ENCODE data around the gene ANO9. TPM values are rescaled to one million over a fixed set of nuclear protein-coding genes. Genes with fewer than 3 reads are reported as not detected.

Gene ANO9
- total and polyA plus RNA-seq, 4 donors, result 0.20 to 0.75 (median 0.40) TPM

DNA sequence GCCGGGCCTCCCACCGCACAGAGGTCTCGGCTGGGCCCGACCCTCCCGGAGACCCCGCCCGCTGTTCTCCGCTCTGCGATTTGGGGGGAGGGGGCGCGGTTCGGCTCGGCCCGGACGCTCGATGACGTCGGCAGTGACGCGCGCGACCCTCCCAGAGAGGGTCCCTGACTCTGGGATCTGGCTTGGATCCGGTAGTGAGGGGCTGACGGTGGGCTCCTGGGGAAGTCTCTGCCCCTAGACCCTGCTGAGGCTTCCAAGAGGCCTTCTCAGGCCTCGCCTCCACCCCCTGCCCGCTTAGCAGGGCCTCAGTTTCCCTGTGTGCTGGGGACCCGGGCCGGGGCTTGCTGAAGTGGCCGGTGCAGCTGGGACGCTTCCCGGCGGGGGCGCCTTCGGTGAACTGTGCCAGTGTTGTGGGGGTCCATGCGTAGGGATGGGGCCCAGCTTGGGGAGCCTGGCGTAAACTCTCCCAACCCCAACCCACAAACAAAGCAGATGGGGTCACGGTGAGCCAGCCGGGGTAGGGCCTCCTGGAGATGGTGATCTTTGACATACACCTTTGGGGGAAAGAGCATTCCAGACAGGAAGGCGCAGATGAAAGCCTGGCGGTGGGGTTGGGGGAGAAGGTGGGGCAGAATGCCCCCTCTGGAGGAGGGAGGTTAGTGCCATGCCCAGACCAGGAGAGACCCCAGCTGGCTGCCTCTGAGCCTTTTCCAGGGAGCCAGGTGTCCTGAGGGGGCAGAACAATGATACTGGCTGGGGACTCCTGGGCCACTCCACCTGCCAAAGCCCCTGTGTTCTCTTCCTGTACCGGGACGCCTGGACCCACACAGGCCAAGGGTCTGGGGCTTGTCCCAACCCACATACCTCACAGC, 71.5 kb downstream of the ANO9 start:
- no peak for DNase-seq (ENCODE audit: low spot score)

DNA sequence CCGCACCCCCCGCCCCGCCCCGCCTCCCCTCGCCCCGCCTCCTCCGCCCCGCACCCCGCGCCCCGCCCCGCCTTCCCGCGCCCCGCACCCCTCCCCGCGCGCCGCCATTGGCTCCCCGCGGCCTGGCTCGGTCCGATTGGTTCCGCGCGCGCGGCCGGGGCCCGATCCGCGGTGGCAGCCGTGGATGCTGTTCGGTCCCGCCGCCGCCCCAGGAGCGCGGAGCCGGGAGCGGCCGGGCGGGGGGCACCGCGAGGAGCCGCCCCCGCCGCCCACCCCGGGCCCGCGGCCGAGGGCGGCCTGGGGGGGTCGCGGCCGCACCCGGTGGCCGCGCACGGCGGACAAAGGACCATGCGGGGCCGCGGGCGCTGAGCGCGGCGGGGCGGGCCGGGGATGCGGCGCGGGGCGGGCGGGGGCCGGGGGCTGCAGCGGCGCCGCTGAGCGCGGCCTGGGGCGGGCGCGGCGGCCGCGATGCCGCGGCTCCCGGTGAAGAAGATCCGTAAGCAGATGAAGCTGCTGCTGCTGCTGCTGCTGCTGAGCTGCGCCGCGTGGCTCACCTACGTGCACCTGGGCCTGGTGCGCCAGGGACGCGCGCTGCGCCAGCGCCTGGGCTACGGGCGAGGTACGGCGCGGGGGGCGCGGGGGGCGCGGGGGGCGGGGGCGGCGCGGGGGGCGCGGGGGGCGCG, 72.3 kb downstream of the ANO9 start, which contains the start of gene B4GALNT4:
Gene B4GALNT4, plus strand, starts transcription at position 164 of the 683 bp plus-strand sequence. Its CDS starts 305 bp downstream, at position 469.
- H3K27me3 ChIP-seq (ENCODE audit: control insufficient read depth in 4 of 4, insufficient read depth in 4 of 4, low read length in 3 of 4), result peaks cover 3 to 20% (median 10%) of the 10 kb centered on the region in 4 donors
- no peak for DNase-seq (ENCODE audit: low spot score)
- H3K9ac ChIP-seq (ENCODE audit: low read depth in 1 of 2, low read length in 2 of 2), result no peak within 1 kb of the TSS

More for the DNA sequence above, 71.5 kb downstream of the ANO9 start:
- WGBS, result 24% methylated on average over 42 of the region's 42 CpGs
- Histone ChIP-seq H3K36me3 (ENCODE audit: control insufficient read depth in 4 of 4, insufficient read depth in 3 of 4, low read depth in 1 of 4, low read length in 3 of 4) (no peaks in the 10 kb centered on the region), H3K4me3 (ENCODE audit: low read depth in 1 of 3, low read length in 3 of 3) (peak overlapping the region in 1 of 3 donors; percentile 44), H3K27ac (ENCODE audit: low read depth in 1 of 2, low read length in 2 of 2) (no peak overlapping the region), H3K9me3 (ENCODE audit: control insufficient read depth in 4 of 4, low read length in 3 of 4) (no peaks in the 10 kb centered on the region), H3K9ac (ENCODE audit: low read depth in 1 of 2, low read length in 2 of 2) (no peak overlapping the region), H3K4me1 (ENCODE audit: control insufficient read depth in 4 of 4, insufficient read depth in 4 of 4, low read length in 3 of 4) (peaks cover 0 to 5% (median 2%) of the 10 kb centered on the region in 4 donors), H3K27me3 (ENCODE audit: control insufficient read depth in 4 of 4, insufficient read depth in 4 of 4, low read length in 3 of 4) (peaks cover 3 to 20% (median 10%) of the 10 kb centered on the region in 4 donors)
- TF ChIP-seq TAF1 (conservative IDR thresholded peaks at IDR 0.05) (no peak), HNF4G (IDR thresholded peaks at IDR 0.05) (no peak), NR2F2 (IDR thresholded peaks at IDR 0.05) (no peak), RXRA (IDR thresholded peaks at IDR 0.05) (no peak), RAD21 (IDR thresholded peaks at IDR 0.05) (no peak), FOXA1 (IDR thresholded peaks at IDR 0.05) (no peak), ATF3 (IDR thresholded peaks at IDR 0.05) (no peak)

More for the DNA sequence above, 72.3 kb downstream of the ANO9 start, which contains the start of gene B4GALNT4:
- Histone ChIP-seq H3K4me1 (ENCODE audit: control insufficient read depth in 4 of 4, insufficient read depth in 4 of 4, low read length in 3 of 4) (peaks cover 0 to 5% (median 2%) of the 10 kb centered on the region in 4 donors), H3K9me3 (ENCODE audit: control insufficient read depth in 4 of 4, low read length in 3 of 4) (no peaks in the 10 kb centered on the region), H3K36me3 (ENCODE audit: control insufficient read depth in 4 of 4, insufficient read depth in 3 of 4, low read depth in 1 of 4, low read length in 3 of 4) (no peaks in the 10 kb centered on the region), H3K27ac (ENCODE audit: low read depth in 1 of 2, low read length in 2 of 2) (no peak within 1 kb of the TSS), H3K4me3 (ENCODE audit: low read depth in 1 of 3, low read length in 3 of 3) (peak within 1 kb of the TSS in 1 of 3 donors; percentile 44)
- TF ChIP-seq, protein P1, sequence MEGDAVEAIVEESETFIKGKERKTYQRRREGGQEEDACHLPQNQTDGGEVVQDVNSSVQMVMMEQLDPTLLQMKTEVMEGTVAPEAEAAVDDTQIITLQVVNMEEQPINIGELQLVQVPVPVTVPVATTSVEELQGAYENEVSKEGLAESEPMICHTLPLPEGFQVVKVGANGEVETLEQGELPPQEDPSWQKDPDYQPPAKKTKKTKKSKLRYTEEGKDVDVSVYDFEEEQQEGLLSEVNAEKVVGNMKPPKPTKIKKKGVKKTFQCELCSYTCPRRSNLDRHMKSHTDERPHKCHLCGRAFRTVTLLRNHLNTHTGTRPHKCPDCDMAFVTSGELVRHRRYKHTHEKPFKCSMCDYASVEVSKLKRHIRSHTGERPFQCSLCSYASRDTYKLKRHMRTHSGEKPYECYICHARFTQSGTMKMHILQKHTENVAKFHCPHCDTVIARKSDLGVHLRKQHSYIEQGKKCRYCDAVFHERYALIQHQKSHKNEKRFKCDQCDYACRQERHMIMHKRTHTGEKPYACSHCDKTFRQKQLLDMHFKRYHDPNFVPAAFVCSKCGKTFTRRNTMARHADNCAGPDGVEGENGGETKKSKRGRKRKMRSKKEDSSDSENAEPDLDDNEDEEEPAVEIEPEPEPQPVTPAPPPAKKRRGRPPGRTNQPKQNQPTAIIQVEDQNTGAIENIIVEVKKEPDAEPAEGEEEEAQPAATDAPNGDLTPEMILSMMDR (IDR thresholded peaks at IDR 0.05; ENCODE audit: low read depth, low read length, missing input control), result no peak
- TF ChIP-seq, protein P2, sequence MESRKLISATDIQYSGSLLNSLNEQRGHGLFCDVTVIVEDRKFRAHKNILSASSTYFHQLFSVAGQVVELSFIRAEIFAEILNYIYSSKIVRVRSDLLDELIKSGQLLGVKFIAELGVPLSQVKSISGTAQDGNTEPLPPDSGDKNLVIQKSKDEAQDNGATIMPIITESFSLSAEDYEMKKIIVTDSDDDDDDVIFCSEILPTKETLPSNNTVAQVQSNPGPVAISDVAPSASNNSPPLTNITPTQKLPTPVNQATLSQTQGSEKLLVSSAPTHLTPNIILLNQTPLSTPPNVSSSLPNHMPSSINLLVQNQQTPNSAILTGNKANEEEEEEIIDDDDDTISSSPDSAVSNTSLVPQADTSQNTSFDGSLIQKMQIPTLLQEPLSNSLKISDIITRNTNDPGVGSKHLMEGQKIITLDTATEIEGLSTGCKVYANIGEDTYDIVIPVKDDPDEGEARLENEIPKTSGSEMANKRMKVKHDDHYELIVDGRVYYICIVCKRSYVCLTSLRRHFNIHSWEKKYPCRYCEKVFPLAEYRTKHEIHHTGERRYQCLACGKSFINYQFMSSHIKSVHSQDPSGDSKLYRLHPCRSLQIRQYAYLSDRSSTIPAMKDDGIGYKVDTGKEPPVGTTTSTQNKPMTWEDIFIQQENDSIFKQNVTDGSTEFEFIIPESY (IDR thresholded peaks at IDR 0.05), result no peak
- no peak for TF ChIP-seq NR2F2 (IDR thresholded peaks at IDR 0.05)
- no peak for TF ChIP-seq RXRA (IDR thresholded peaks at IDR 0.05)
- TF ChIP-seq FOXA1 (IDR thresholded peaks at IDR 0.05), result no peak
- no peak for TF ChIP-seq JUND (IDR thresholded peaks at IDR 0.05)
- no peak for TF ChIP-seq ATF3 (IDR thresholded peaks at IDR 0.05)
- 4% methylated on average over 115 of the region's 118 CpGs for WGBS

Measured in liver (tissue), 9 donors.